SKM-1 treated with dmso at 0.1 percent for 144 hours (cell line): ENCODE measurements around the gene PGM2.
"Not testable (repeated sequence)": the region's sequence is repeated elsewhere in the genome, so short reads cannot be mapped to it uniquely, and the experiment has no call there.

Source experiments
- DNase-seq: peaks from one replicate; lab custom pipeline; 2025; ENCODE audit not compliant: unreplicated experiment; lab: John Stamatoyannopoulos, UW

The PGM2 gene

DNA sequence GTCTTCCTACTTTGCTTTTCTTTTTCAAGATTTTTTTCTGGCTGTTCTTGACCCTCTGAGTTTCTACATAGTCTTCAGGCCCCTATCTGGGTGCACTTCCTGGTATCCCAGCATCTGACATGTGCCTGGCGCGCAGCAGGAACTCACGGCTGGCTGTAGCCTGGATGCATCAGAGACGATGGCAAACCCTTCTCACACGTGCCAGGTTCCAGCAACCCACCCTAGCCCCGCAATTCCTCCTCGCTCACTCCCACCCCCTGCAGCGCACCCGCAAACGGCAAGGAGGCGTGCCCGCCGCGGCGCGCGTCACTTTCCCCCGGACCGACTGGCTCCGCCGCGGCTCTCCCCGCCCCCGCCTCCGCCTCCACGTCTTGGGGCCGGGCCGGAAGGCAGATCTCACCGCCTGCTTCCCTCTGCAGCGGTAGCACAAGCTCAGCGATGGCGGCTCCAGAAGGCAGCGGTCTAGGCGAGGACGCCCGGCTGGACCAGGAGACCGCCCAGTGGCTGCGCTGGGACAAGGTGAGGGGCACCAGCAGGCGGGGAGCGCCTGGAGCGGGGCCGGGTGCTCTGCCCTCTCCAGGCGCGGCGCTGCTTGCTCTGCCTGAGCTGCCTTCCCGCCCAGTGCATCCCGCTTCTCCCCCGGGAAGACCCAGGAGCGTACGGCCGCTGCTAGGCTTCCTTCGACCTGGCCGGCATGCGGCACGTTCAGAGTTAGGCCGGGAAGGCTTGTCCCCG is at the start of gene PGM2:
PGM2 (plus strand) TSS at position 392 of the 735 bp plus-strand sequence; CDS start at position 439, 47 bp downstream.
- DNase-seq = peak; percentile 76

DNA sequence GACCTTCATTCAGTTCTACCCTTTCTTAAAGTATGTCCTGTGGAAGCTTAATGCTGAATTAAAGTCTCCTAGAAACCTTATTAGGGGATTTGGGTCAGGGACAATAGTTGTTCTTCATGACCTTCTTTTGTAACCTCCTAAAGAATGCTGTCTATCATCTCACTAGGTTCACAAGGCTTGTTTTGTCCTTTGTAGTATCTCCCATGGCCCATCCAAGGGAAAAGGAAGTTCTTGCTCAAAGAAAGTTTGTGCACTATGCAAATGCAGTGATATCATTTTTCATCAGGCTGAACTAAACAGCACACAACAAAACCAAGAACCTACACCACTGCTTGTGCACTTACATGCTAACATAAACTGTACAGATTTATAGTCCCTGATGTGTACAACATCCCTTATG is 46.6 kb upstream of the PGM2 start:
- DNase-seq = no peak

DNA sequence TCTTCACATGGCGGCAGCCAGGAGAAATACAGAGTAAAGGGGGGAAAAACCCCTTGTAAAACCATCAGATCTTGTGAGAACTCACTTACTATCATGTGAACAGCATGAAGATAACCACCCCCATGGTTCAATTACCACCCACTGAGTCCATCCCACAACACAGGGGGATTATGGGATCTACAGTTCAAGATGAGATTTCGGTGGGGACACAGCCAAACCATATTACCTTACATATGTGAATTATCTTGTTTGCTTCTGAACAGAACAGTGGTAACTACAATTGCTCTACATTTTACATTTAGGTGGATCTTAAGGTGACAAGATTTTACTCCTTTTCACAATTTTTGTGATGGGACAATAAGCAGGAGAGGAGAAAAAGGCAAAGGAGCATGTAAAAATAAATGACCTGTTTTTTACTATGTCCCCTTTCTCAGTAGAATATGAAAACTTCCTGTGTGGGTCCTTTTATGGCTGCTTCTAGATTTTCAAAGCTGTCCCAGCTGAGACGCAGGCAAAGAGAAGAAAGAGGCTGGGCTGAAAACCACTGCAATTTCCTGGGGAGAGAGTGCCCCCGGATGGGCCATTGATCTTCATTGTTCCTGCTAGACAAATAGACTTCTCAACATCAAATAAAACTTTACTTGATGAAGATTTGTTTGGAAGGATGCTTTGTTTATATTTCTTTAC is 45.9 kb upstream of the PGM2 start:
- DNase-seq = peak; percentile 22

DNA sequence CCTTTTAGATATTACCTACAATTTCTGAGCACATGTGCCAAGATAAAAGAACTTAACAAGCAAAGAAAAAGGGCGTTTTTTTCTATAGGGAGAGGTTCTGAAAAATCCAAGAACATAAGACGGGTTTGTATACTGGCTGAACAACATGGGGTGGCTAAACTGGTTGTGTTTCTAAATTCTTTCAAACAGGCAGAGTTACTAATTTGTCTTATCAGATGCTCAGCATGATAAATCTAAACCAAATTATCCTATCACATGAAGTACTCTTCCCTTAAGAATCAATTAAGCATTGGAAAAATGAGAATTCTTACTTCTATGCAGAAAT is 45.4 kb upstream of the PGM2 start:
- DNase-seq = no peak

DNA sequence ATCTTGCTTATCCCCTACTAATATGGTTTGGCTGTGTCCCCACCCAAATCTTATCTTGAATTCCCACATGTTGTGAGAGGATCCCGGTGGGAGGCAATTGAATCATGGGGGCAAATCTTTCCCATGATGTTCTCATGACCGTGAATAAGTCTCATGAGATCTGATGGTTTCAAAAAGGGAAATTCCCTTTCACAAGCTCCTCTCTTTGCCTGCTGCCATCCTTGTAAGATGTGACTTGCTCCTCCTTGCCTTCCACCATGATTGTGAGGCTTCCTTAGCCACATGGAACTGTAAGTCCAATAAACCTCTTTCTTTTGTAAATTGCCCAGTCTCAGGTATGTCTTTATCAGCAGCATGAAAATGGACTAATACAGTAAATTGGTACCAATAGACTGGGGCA is 40.2 kb upstream of the PGM2 start:
- not testable (repeated sequence) for DNase-seq

DNA sequence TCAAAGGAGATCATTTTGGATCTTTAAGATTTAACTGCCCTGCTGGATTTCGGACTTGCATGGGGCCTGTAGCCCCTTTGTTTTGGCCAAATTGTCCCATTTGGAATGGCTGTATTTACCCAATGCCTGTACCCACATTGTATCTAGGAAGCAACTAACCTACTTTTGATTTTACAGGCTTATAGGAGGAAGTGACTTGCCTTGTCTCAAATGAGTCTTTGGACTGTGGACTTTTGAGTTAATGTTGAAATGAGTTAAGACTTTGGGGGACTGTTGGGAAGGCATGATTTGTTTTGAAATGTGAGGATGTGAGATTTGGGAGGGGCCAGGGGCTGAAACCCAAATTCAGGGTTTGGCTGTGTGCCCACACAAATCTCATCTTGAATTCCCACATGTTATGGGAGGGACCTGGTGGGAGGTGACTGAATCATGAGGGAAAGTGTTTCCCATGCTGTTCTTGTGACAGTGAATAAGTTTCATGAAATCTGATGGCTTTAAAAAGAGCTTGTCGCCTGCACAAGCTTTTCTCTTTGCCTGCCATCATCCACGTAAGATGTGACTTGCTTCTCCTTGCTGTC is 38.5 kb upstream of the PGM2 start:
- DNase-seq = not testable (repeated sequence)

DNA sequence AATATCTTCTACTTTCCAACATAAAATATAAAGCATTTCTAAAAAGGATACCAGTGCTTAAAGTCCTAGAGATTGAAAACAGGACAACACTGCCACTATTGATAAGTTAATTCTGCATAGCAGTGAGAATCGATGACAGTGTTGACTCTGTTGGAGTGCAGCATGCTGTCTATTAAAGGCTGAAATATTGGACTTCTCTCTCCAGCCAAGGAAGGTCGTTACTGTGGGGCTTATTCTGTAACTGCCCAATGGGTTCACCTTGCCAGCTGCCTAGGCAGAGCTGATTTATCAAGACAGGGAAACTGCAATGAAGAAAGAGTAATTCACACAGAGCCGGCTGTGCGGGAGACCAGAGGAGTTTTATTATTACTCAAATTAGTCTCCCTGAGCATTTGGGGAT is 37.7 kb upstream of the PGM2 start:
- no peak for DNase-seq

DNA sequence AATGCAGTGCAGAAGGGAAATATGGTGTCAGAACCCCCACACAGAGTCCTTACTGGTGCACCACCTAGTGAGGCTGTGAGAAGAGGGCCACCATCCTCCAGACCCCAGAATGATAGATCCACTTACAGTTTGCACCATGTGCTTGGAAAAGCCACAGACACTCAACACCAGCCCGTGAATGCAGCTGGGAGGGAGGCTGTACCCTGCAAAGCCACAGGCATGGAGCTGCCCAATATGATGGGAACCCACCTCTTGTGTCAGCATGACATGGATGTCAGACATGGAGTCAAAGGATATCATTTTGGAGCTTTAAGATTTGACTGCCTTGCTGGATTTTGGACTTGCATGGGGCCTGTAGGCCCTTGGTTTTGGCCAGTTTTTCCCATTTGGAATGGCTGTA is 34.2 kb upstream of the PGM2 start:
- no peak for DNase-seq

DNA sequence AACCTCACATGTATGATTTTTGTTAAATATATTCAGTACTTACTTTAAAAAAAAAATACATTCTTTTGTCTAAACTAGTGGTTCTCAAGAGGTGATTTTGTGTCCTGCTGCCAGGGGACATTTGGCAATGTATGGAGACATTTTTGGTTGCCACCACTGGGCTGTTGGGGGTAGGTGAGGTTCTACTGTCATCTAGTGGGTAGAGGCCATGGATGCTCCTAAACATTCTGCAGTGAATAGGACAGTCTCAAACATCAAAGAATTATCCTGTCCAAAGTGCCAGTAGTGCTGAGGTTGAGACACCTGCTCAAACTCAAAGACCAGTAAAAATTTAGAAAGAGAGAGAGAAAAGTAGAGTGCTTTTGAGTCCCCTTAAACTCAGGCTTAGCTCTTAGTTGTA is 32.9 kb upstream of the PGM2 start:
- peak; percentile 30 for DNase-seq

DNA sequence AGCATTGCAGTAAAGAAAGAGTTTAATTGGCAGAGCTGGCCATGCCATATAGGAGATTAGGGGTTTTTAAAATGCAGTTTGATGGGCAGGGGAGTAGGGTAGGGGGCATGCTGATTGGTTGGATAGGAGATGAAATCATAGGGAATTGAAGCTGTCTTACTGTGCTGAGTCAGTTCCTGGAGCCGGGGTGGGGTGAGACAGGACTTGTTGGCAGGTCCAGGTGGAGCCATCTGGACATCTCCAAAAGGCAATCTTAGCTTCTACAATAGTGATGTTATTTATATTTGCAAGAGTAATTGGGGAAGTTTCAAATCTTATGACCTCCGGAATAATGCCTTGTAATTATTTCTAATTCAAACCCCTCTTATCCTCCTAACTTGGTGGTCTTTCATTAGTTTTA is 32.4 kb upstream of the PGM2 start:
- DNase-seq = no peak

DNA sequence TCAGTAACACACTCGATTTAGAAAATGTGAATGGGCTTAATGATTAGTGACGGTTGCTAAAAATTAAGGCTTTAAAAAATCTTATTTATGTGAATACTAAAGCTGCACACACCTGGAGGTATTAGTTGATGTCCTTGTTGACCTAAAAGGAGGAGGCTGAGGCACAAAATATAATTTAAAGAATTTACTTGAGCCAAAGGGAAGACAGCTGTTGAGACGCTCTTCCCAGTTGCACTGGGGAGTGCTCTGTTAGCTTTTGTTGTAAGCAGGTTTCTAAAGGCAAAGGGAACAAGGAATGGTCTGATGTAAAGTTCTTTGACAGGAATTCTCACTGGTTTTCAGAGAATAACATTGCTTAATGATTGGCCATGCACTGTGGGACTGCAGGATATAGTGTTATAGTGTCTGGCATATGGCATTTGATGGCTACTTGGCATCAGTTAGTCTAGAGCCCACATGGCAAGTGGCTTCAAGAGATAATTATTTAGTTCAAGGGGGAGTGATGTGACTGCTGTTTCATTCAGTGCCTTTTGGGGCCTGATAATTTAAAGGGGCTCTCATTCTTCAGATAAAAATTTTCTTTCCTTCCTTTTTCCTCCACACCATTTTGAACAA is 30.8 kb upstream of the PGM2 start:
- no peak for DNase-seq

DNA sequence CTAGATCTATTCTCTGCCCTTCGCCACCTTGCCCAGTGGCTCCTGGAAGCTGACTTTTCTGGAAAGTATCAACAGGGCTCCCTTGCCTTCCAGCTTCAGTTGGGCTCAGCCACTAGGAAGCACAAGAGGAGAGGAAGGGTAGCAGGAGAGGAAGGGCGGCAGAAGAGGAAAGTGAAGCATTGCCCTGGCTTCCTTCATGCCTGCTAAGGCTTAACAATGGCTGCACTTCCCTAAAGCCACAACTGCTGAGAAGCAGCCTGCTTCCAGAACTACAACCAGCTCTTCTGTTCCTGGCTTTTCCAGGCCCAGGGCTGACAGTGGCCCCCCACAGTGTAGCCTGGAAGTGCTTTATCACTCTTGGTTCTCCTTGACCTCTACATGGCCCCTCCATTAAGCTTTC is 29.1 kb upstream of the PGM2 start:
- DNase-seq = peak; percentile 21

DNA sequence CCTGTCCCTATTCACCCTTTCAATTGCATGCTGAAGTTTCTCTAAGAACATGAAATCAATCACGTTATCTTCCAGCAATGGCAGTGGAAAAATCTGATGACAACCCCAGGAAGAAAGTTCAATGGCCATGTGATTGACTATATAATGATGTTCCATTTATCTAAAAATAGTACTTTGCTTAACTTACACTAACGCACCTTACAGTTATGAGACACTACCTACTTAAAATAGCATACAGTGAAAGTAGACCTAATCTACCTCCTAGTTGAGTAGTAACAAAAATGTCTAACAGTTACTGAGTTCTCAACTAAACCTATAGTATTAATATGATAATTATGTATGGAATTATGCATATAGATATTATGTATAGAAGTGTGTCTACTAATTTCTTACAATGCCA is 28.6 kb upstream of the PGM2 start:
- no peak for DNase-seq

DNA sequence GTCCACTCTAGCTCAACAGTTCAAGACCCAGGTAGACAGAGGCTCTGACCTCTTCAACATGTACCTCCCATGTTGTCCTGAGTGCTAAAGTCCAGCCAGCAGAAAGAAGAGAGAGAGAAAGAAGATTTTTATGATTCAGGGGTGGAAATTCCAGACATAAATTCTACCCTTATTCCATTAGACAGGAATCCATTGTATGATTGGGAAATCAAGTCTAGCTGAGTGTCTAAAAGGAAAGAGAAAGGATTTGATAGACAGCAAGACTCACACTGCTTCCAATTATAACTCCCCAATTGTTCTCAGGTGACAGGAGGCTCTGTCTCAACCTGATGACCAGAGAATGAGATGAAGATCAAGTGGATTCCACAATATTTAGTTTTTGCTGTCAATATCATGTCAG is 27.9 kb upstream of the PGM2 start:
- no peak for DNase-seq

DNA sequence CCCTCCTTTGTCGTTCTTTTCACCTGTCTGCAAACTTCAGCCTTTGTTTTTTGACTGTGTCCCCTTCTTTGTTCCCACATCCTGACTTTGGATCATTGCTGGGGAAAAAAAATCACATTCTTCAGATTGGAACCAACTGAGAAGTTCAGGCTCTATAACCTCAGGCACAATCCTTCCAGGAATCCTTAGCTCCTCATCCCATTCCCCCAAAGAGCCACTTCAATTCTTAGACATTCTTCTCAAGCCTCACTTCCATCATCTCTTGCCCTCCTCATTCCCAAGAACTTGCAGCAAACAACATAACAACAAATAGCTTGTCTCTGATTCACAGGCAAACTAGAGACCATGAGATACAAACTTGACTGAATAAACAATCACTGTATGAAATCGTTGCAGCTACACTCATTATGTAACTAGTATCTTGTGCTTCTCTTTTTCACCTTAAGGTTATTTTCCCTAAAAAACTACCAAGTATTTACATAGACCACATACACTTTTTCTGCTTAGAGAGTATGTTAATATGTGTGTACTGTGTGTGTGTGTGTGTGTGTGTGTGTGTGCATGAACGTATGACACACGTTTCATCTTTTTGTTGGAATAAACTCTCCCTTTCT is 26.4 kb upstream of the PGM2 start:
- DNase-seq = no peak

DNA sequence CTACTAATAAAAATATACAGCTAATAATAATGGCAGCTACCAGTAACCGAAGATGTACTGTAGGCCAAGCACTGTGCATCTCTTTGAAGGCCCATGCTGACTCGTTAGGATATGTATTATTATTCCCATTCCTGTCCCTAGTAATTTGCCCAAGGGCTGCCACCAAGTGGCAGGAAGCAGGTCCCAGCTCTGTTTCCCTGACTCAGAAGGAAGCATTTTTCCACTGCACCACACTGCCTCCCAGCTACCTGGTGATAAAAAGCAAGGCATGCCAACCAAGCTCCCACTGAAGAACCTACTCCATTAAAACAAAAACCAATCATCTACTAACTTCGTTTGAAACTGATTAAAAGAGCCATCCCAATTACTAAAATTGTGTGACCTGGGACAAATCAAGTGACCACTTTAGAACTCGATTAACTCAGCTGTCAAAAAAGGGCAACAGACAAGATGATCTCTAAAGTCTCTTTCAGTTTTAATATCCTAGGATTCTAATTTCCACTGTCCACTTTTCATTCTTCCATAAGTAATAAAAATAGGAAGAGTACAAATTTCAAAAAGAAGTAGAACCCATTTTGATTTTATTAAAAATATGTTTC is 24.3 kb upstream of the PGM2 start:
- no peak for DNase-seq

DNA sequence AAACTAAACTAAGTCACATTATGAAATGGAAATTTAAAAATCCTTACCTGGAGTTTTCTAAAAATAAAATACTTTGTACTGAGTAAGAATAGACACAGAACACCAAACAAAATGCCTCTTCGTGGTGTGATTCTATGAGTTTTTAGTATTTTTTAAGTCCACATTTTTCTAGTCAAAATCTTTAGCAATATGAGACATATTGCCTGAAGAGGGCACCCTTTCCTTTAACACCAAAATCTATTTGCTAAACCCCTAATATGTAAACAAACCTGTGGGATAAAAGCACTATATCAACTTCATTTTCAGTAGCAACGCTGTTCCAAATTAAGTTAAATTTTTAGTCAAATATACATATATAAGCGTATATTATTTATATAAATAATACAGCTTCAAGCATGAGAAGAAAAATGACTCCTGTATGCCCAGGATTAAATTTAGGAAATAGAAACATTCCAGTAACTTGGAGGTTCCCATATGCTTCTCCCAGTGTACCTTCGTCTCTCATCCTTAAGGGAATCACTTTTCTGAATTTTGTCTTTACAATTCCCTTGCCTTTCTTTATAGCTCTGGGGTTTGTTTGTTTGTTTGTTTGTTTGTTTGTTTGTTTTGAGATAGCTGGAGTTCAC is 23.0 kb upstream of the PGM2 start:
- peak; percentile 56 for DNase-seq

DNA sequence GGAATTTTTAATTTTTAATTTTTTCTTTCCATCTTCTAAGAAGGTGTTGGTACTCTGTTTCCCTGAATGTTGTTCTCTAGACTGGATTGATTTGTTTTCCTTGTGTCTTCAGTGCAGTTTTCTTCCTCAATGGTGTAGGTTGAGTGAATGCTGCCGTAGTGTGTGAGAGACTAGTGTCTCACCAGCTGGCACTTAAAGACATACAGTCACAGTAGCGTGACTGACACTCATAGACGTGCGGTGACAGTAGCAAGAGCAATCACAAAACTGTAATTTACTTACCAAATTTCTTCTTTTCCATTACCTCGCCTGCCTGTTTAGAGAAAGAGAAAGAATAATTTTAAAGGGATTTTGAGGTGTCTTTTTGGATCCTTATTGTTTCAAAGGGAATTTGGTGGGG is 21.4 kb upstream of the PGM2 start:
- no peak for DNase-seq

DNA sequence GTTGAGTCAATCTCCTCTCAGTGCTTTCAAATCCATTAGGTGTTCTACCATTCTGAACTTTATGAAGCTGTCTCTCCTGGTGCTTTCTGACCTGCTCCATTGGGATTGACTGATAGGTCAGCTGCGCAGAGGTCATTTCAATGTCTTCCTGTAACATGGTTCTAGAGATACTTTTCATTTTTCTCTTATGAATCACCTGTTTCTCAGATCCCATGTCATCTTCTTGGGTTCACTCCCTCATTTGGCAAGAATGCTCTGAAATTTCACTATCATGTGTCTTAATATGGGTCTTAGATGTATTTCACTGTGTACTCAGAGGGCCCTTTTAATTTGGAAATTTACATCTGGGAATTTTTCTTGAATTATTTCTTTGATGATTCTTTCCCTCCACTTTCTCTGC is 13.8 kb upstream of the PGM2 start:
- no peak for DNase-seq

DNA sequence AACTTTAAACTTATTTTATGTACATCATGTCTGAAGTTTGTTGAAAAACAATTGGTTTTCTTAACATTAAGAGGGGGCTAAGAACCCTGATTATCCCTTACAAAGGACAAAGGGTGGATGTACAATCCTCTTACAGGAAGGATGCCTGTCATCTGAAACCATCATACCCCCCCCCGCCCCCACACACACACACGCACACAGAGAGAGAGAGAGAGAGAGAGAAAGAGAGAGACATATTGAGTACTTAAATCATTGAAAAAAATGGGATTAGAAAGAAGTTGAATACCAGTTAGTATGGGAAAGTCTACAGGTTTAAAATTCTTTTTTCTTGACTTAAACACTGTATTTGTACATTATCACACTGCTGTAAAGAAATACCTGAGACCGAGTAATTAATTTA is 10.9 kb upstream of the PGM2 start:
- DNase-seq = no peak

DNA sequence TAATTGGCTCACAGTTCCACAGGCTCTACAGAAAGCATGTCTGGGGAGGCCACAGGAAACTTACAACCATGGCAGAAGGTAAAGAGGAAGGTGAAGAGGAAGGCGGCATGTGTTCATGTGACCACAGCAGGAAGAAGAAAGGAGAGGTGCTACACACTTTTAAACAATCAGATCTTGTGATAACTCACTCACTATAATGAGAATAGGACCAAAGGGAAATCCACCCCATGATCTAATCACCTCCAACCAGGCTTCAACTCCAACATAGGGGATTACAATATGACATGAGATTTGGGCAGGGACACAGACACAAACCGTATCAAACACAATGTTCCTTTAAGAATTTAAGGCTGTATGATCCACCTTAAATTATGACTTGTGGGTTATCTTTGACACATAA is 10.5 kb upstream of the PGM2 start:
- peak; percentile 15 for DNase-seq
